ENCODE data around the gene IL10RA. TPM values are rescaled to one million over a fixed set of nuclear protein-coding genes. Genes with fewer than 3 reads are reported as not detected.

The IL10RA gene
- total RNA-seq, 1 donor from 2014 or later = 8.9 TPM

- H3K4me3 ChIP-seq (ENCODE audit: low read length in 3 of 3) = no peak overlapping the region
- H3K27me3 ChIP-seq (ENCODE audit: control insufficient read depth in 3 of 3, insufficient read depth in 3 of 3, low read length in 3 of 3) = peaks cover 0 to 14% (median 10%) of the 10 kb centered on the region in 3 donors
- peaks cover 0 to 4% (median 3%) of the 10 kb centered on the region in 3 donors for H3K4me1 ChIP-seq (ENCODE audit: control insufficient read depth in 3 of 3, insufficient read depth in 3 of 3, low read length in 3 of 3)
- no peaks in the 10 kb centered on the region for H3K36me3 ChIP-seq (ENCODE audit: control insufficient read depth in 3 of 3, insufficient read depth in 3 of 3, low read length in 3 of 3)
- no peaks in the 10 kb centered on the region for H3K9me3 ChIP-seq (ENCODE audit: control insufficient read depth in 3 of 3, low read length in 3 of 3)
- peak overlapping the region in 1 of 3 donors; percentile 8 for H3K9ac ChIP-seq (ENCODE audit: low read depth in 1 of 3, low read length in 3 of 3)
- peak overlapping the region; percentile 50 for H3K27ac ChIP-seq (ENCODE audit: low read depth, low read length)
Measured at GRCh38 chr11:118012083-118012669, 26.0 kb downstream of the IL10RA start.

GRCh38 chr11:118014022-118014421 is 27.8 kb downstream of the IL10RA start:
- no peak overlapping the region for H3K4me3 ChIP-seq (ENCODE audit: low read length in 3 of 3)
- H3K9ac ChIP-seq (ENCODE audit: low read depth in 1 of 3, low read length in 3 of 3) = no peak overlapping the region
- H3K36me3 ChIP-seq (ENCODE audit: control insufficient read depth in 3 of 3, insufficient read depth in 3 of 3, low read length in 3 of 3) = no peaks in the 10 kb centered on the region
- H3K27me3 ChIP-seq (ENCODE audit: control insufficient read depth in 3 of 3, insufficient read depth in 3 of 3, low read length in 3 of 3) = peaks cover 0 to 16% (median 10%) of the 10 kb centered on the region in 3 donors
- H3K27ac ChIP-seq (ENCODE audit: low read depth, low read length) = no peak overlapping the region
- H3K4me1 ChIP-seq (ENCODE audit: control insufficient read depth in 3 of 3, insufficient read depth in 3 of 3, low read length in 3 of 3) = peaks cover 0 to 4% (median 3%) of the 10 kb centered on the region in 3 donors
- no peaks in the 10 kb centered on the region for H3K9me3 ChIP-seq (ENCODE audit: control insufficient read depth in 3 of 3, low read length in 3 of 3)

- Histone ChIP-seq H3K4me1 (ENCODE audit: control insufficient read depth in 3 of 3, insufficient read depth in 3 of 3, low read length in 3 of 3) (peaks cover 0 to 4% (median 2%) of the 10 kb centered on the region in 3 donors), H3K36me3 (ENCODE audit: control insufficient read depth in 3 of 3, insufficient read depth in 3 of 3, low read length in 3 of 3) (no peaks in the 10 kb centered on the region), H3K9me3 (ENCODE audit: control insufficient read depth in 3 of 3, low read length in 3 of 3) (peaks cover 0 to 3% (median 0%) of the 10 kb centered on the region in 3 donors), H3K27ac (ENCODE audit: low read depth, low read length) (no peak overlapping the region), H3K9ac (ENCODE audit: low read depth in 1 of 3, low read length in 3 of 3) (no peak overlapping the region), H3K4me3 (ENCODE audit: low read length in 3 of 3) (no peak overlapping the region), H3K27me3 (ENCODE audit: control insufficient read depth in 3 of 3, insufficient read depth in 3 of 3, low read length in 3 of 3) (peaks cover 0 to 16% (median 14%) of the 10 kb centered on the region in 3 donors)
Measured at GRCh38 chr11:118015385-118015841, 29.2 kb downstream of the IL10RA start.

- Histone ChIP-seq H3K27ac (ENCODE audit: low read depth, low read length) (no peak overlapping the region), H3K9me3 (ENCODE audit: control insufficient read depth in 3 of 3, low read length in 3 of 3) (peaks cover 0 to 3% (median 0%) of the 10 kb centered on the region in 3 donors), H3K4me1 (ENCODE audit: control insufficient read depth in 3 of 3, insufficient read depth in 3 of 3, low read length in 3 of 3) (peaks cover 0 to 4% (median 0%) of the 10 kb centered on the region in 3 donors), H3K36me3 (ENCODE audit: control insufficient read depth in 3 of 3, insufficient read depth in 3 of 3, low read length in 3 of 3) (no peaks in the 10 kb centered on the region), H3K9ac (ENCODE audit: low read depth in 1 of 3, low read length in 3 of 3) (no peak overlapping the region), H3K4me3 (ENCODE audit: low read length in 3 of 3) (no peak overlapping the region), H3K27me3 (ENCODE audit: control insufficient read depth in 3 of 3, insufficient read depth in 3 of 3, low read length in 3 of 3) (peaks cover 0 to 16% (median 12%) of the 10 kb centered on the region in 3 donors)
Measured at GRCh38 chr11:118016104-118016503, 29.9 kb downstream of the IL10RA start.

GRCh38 chr11:118017111-118017510 is 30.9 kb downstream of the IL10RA start:
- no peak overlapping the region for H3K9ac ChIP-seq (ENCODE audit: low read depth in 1 of 3, low read length in 3 of 3)
- peaks cover 0 to 4% (median 0%) of the 10 kb centered on the region in 3 donors for H3K4me1 ChIP-seq (ENCODE audit: control insufficient read depth in 3 of 3, insufficient read depth in 3 of 3, low read length in 3 of 3)
- no peak overlapping the region for H3K4me3 ChIP-seq (ENCODE audit: low read length in 3 of 3)
- H3K9me3 ChIP-seq (ENCODE audit: control insufficient read depth in 3 of 3, low read length in 3 of 3) = peaks cover 0 to 3% (median 0%) of the 10 kb centered on the region in 3 donors
- H3K27me3 ChIP-seq (ENCODE audit: control insufficient read depth in 3 of 3, insufficient read depth in 3 of 3, low read length in 3 of 3) = peaks cover 0 to 12% (median 11%) of the 10 kb centered on the region in 3 donors
- H3K36me3 ChIP-seq (ENCODE audit: control insufficient read depth in 3 of 3, insufficient read depth in 3 of 3, low read length in 3 of 3) = no peaks in the 10 kb centered on the region
- H3K27ac ChIP-seq (ENCODE audit: low read depth, low read length) = no peak overlapping the region

GRCh38 chr11:118017631-118018315 is 31.6 kb downstream of the IL10RA start:
- Histone ChIP-seq H3K9ac (ENCODE audit: low read depth in 1 of 3, low read length in 3 of 3) (no peak overlapping the region), H3K27me3 (ENCODE audit: control insufficient read depth in 3 of 3, insufficient read depth in 3 of 3, low read length in 3 of 3) (peaks cover 0 to 9% (median 8%) of the 10 kb centered on the region in 3 donors), H3K9me3 (ENCODE audit: control insufficient read depth in 3 of 3, low read length in 3 of 3) (peaks cover 0 to 3% (median 0%) of the 10 kb centered on the region in 3 donors), H3K4me1 (ENCODE audit: control insufficient read depth in 3 of 3, insufficient read depth in 3 of 3, low read length in 3 of 3) (peaks cover 0 to 4% (median 0%) of the 10 kb centered on the region in 3 donors), H3K4me3 (ENCODE audit: low read length in 3 of 3) (no peak overlapping the region), H3K36me3 (ENCODE audit: control insufficient read depth in 3 of 3, insufficient read depth in 3 of 3, low read length in 3 of 3) (no peaks in the 10 kb centered on the region), H3K27ac (ENCODE audit: low read depth, low read length) (no peak overlapping the region)

- Histone ChIP-seq H3K4me3 (ENCODE audit: low read length in 3 of 3) (no peak overlapping the region), H3K27me3 (ENCODE audit: control insufficient read depth in 3 of 3, insufficient read depth in 3 of 3, low read length in 3 of 3) (peaks cover 0 to 9% (median 8%) of the 10 kb centered on the region in 3 donors), H3K4me1 (ENCODE audit: control insufficient read depth in 3 of 3, insufficient read depth in 3 of 3, low read length in 3 of 3) (no peaks in the 10 kb centered on the region), H3K9ac (ENCODE audit: low read depth in 1 of 3, low read length in 3 of 3) (no peak overlapping the region), H3K9me3 (ENCODE audit: control insufficient read depth in 3 of 3, low read length in 3 of 3) (peaks cover 0 to 3% (median 0%) of the 10 kb centered on the region in 3 donors), H3K27ac (ENCODE audit: low read depth, low read length) (no peak overlapping the region), H3K36me3 (ENCODE audit: control insufficient read depth in 3 of 3, insufficient read depth in 3 of 3, low read length in 3 of 3) (no peaks in the 10 kb centered on the region)
Measured at GRCh38 chr11:118018401-118018800, 32.2 kb downstream of the IL10RA start.

- Histone ChIP-seq H3K4me3 (ENCODE audit: low read length in 3 of 3) (no peak overlapping the region), H3K27ac (ENCODE audit: low read depth, low read length) (no peak overlapping the region), H3K36me3 (ENCODE audit: control insufficient read depth in 3 of 3, insufficient read depth in 3 of 3, low read length in 3 of 3) (no peaks in the 10 kb centered on the region), H3K9me3 (ENCODE audit: control insufficient read depth in 3 of 3, low read length in 3 of 3) (peaks cover 0 to 5% (median 0%) of the 10 kb centered on the region in 3 donors), H3K27me3 (ENCODE audit: control insufficient read depth in 3 of 3, insufficient read depth in 3 of 3, low read length in 3 of 3) (peaks cover 0 to 4% (median 2%) of the 10 kb centered on the region in 3 donors), H3K4me1 (ENCODE audit: control insufficient read depth in 3 of 3, insufficient read depth in 3 of 3, low read length in 3 of 3) (no peaks in the 10 kb centered on the region), H3K9ac (ENCODE audit: low read depth in 1 of 3, low read length in 3 of 3) (no peak overlapping the region)
Measured at GRCh38 chr11:118021146-118021545, 35.0 kb downstream of the IL10RA start.

- no peaks in the 10 kb centered on the region for H3K4me1 ChIP-seq (ENCODE audit: control insufficient read depth in 3 of 3, insufficient read depth in 3 of 3, low read length in 3 of 3)
- peaks cover 0 to 3% (median 0%) of the 10 kb centered on the region in 3 donors for H3K9me3 ChIP-seq (ENCODE audit: control insufficient read depth in 3 of 3, low read length in 3 of 3)
- H3K36me3 ChIP-seq (ENCODE audit: control insufficient read depth in 3 of 3, insufficient read depth in 3 of 3, low read length in 3 of 3) = no peaks in the 10 kb centered on the region
- H3K27ac ChIP-seq (ENCODE audit: low read depth, low read length) = no peak overlapping the region
- peaks cover 0 to 7% (median 7%) of the 10 kb centered on the region in 3 donors for H3K27me3 ChIP-seq (ENCODE audit: control insufficient read depth in 3 of 3, insufficient read depth in 3 of 3, low read length in 3 of 3)
- H3K4me3 ChIP-seq (ENCODE audit: low read length in 3 of 3) = no peak overlapping the region
- H3K9ac ChIP-seq (ENCODE audit: low read depth in 1 of 3, low read length in 3 of 3) = no peak overlapping the region
Measured at GRCh38 chr11:118027694-118028093, 41.5 kb downstream of the IL10RA start.

GRCh38 chr11:118028626-118029025 is 42.4 kb downstream of the IL10RA start:
- Histone ChIP-seq H3K9me3 (ENCODE audit: control insufficient read depth in 3 of 3, low read length in 3 of 3) (peaks cover 0 to 3% (median 0%) of the 10 kb centered on the region in 3 donors), H3K27ac (ENCODE audit: low read depth, low read length) (no peak overlapping the region), H3K27me3 (ENCODE audit: control insufficient read depth in 3 of 3, insufficient read depth in 3 of 3, low read length in 3 of 3) (peaks cover 0 to 7% (median 7%) of the 10 kb centered on the region in 3 donors), H3K4me1 (ENCODE audit: control insufficient read depth in 3 of 3, insufficient read depth in 3 of 3, low read length in 3 of 3) (no peaks in the 10 kb centered on the region), H3K36me3 (ENCODE audit: control insufficient read depth in 3 of 3, insufficient read depth in 3 of 3, low read length in 3 of 3) (no peaks in the 10 kb centered on the region), H3K4me3 (ENCODE audit: low read length in 3 of 3) (no peak overlapping the region), H3K9ac (ENCODE audit: low read depth in 1 of 3, low read length in 3 of 3) (no peak overlapping the region)

Data from skeletal muscle tissue (tissue), 4 donors.